RPMI8226 (cell line): Measurements from ENCODE around the gene SMIM24.
A peak's percentile ranks its signal among the peaks of the same experiment; 100 is the strongest.

ENCODE experiments used
- DNase-seq: peaks from one replicate; pipeline ENCODE4 v3.0.0-alpha.2; 2015

The SMIM24 gene

GRCh38 chr19:3470500-3471128, 9.7 kb downstream of the SMIM24 start:
- DNase-seq, result no peak

- no peak for DNase-seq
Observed at GRCh38 chr19:3469638-3470499, 10.5 kb downstream of the SMIM24 start.

GRCh38 chr19:3468211-3468610, 12.1 kb downstream of the SMIM24 start:
- DNase-seq, result no peak

- no peak for DNase-seq
Observed at GRCh38 chr19:3467437-3468198, 12.7 kb downstream of the SMIM24 start.

GRCh38 chr19:3466635-3467034, 13.7 kb downstream of the SMIM24 start:
- DNase-seq, result no peak

- no peak for DNase-seq
Observed at GRCh38 chr19:3465552-3465951, 14.8 kb downstream of the SMIM24 start.

- DNase-seq, result no peak
Observed at GRCh38 chr19:3464587-3465235, 15.6 kb downstream of the SMIM24 start.

- no peak for DNase-seq
Observed at GRCh38 chr19:3463714-3464586, 16.4 kb downstream of the SMIM24 start.

- DNase-seq, result no peak
Observed at GRCh38 chr19:3462991-3463713, 17.2 kb downstream of the SMIM24 start.

GRCh38 chr19:3459965-3460582, 20.3 kb downstream of the SMIM24 start:
- DNase-seq, result no peak

GRCh38 chr19:3459089-3459881, 21.0 kb downstream of the SMIM24 start:
- peak; percentile 52 for DNase-seq

- no peak for DNase-seq
Observed at GRCh38 chr19:3458229-3459088, 21.9 kb downstream of the SMIM24 start.

- DNase-seq, result no peak
Observed at GRCh38 chr19:3457528-3458228, 22.6 kb downstream of the SMIM24 start.

- DNase-seq, result no peak
Observed at GRCh38 chr19:3456925-3457527, 23.3 kb downstream of the SMIM24 start.

- no peak for DNase-seq
Observed at GRCh38 chr19:3455960-3456601, 24.2 kb downstream of the SMIM24 start.

GRCh38 chr19:3455393-3455955, 24.9 kb downstream of the SMIM24 start:
- DNase-seq, result no peak
